Psoas muscle (tissue), 8 donors: ENCODE data around the gene MTFR1L. TPM values are rescaled to one million over a fixed set of nuclear protein-coding genes. Genes with fewer than 3 reads are reported as not detected.

ENCODE experiments used
- ATAC-seq, 4 donors: fragments of 200-7000 bp; cut with Tn5 transposase; one replicate each; pipeline ENCODE4 v1.9.1; 2020; ENCODE audit warnings: moderate library complexity in 3 of 4, mild to moderate bottlenecking in 2 of 4
- DNase-seq, 2 donors: peaks; one replicate each; pipeline ENCODE4 v3.0.0-alpha.2; 2020
- H3K27ac ChIP-seq: fragments of 200-600 bp; one replicate; pipeline ENCODE4 v1.8.0; 2022
- H3K27me3 ChIP-seq, 3 donors: fragments of 200-600 bp in 1 of 3; one replicate each; pipeline versions ENCODE4 v1.6.1 to v1.8.0; 2013 to 2022; ENCODE audit warnings: low read length in 2 of 3, mild to moderate bottlenecking in 2 of 3, moderate library complexity in 1 of 3; ENCODE audit not compliant: insufficient read depth in 3 of 3
- H3K36me3 ChIP-seq, 2 donors: fragments of 200-600 bp in 1 of 2; one replicate each; pipeline versions ENCODE4 v1.6.1 to v1.8.0; 2013 to 2022; ENCODE audit warnings: low read depth in 1 of 2, mild to moderate bottlenecking in 1 of 2, moderate library complexity in 1 of 2; ENCODE audit not compliant: insufficient read depth in 1 of 2
- H3K4me1 ChIP-seq: fragments of 200-600 bp; one replicate; pipeline ENCODE4 v1.8.0; 2022
- H3K4me3 ChIP-seq: fragments of 200-600 bp; one replicate; pipeline ENCODE4 v1.8.0; 2022; ENCODE audit warnings: mild to moderate bottlenecking
- H3K9me3 ChIP-seq: fragments of 200-600 bp; one replicate; pipeline ENCODE4 v1.8.0; 2022
- WGBS, 3 donors: extraction: QIAGEN DNeasy Blood & Tissue Kit; methylation state at CpG; one replicate each; pipeline versions ENCODE4 v1.1.6 to v1.1.7; 2013; 5-methylcytosine and 5-hydroxymethylcytosine counted together
- intact Hi-C, 2 donors: fragments of 100-400 bp; cut with DNase I; formaldehyde crosslinking; loops; one replicate each; pipeline versions ENCODE4 v1.11.0 to v1.14.2; 2022
- polyA plus RNA-seq, 3 donors: library from polyadenylated mRNA; stranded (reverse); fragments of 200-250 nt; gene quantifications; one replicate each; pipeline ENCODE4 v1.2.3, GENCODE V29; 2013
- total RNA-seq, 4 donors: library from RNA; stranded (reverse); fragmentation: NEBNext Ultra II Directional in 2 of 4; extraction: Animal tissue kit (Norgen Biotek cat#: 25700) in 2 of 4; gene quantifications; one replicate each; pipeline versions ENCODE4 v1.2.1 to v1.2.4, GENCODE V29; 2021 to 2023
- TF ChIP-seq, protein P1 (sequence below): fragments of 200-600 bp; IDR thresholded peaks from one replicate; pipeline ENCODE4 v1.8.0; 2022; ENCODE audit warnings: antibody characterized with exemption
- donor health status: healthy with polysubstance abuse.
- donor health status: DM: no; HTN: no; CAD: no; lungs with moderate emphysema.
- donor health status: Bipolar disorder and iron deficiency.
- donor health status: healthy.
- donor health status: DM: yes; HTN: yes; CAD: no.
- donor health status: DM: no; HTN: no; CAD: no.
- donor health status: DM: no; HTN: no; CAD: no.
- donor health status: DM: yes; HTN: yes; CAD: no.

Gene MTFR1L
- total and polyA plus RNA-seq, 7 donors: 85.2 to 135 (median 99.2) TPM

DNA sequence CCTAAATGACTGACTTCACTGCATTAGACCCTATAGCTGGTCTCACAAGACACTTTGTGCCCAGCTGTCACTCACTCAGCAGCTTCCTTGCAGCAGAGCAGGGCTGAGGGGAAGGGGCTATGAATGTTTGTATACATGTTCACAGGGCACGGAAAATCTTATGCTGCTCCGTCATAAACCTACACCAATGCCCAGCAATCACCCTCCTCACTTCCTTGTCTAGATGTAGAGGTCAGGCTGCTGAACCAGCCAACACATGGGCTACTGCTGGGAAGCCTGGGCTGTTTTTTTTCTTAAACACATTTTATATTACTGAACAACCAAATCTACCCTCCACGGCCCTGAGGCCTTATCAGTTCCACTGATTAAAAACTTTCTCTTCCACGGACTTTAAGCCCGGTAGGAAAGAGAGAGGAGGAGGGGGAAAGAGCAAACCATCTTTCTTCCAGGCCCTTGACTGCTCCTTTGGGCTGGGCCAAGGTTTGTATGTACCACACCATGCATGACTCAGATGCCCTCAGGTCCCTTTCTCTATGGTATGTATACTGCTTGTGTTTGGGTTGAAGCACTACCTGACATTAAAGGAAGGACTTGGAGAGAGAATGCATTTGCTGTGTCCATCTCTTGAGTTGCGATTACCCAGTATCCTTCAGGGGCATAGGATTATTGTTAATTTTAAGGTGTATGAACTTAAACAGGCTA is 12.7 kb downstream of the MTFR1L start:
- 84 to 93% (median 90%) methylated on average over 6 of the region's 6 CpGs for WGBS, 3 donors
- ATAC-seq: no peak
- intact Hi-C loops: no loop called here
- no peak overlapping the region for H3K27ac ChIP-seq
- no peaks in the 10 kb centered on the region for H3K27me3 ChIP-seq
- H3K9me3 ChIP-seq: no peaks in the 10 kb centered on the region
- DNase-seq: no peak
- no peak overlapping the region for H3K4me3 ChIP-seq
- TF ChIP-seq, protein P1, sequence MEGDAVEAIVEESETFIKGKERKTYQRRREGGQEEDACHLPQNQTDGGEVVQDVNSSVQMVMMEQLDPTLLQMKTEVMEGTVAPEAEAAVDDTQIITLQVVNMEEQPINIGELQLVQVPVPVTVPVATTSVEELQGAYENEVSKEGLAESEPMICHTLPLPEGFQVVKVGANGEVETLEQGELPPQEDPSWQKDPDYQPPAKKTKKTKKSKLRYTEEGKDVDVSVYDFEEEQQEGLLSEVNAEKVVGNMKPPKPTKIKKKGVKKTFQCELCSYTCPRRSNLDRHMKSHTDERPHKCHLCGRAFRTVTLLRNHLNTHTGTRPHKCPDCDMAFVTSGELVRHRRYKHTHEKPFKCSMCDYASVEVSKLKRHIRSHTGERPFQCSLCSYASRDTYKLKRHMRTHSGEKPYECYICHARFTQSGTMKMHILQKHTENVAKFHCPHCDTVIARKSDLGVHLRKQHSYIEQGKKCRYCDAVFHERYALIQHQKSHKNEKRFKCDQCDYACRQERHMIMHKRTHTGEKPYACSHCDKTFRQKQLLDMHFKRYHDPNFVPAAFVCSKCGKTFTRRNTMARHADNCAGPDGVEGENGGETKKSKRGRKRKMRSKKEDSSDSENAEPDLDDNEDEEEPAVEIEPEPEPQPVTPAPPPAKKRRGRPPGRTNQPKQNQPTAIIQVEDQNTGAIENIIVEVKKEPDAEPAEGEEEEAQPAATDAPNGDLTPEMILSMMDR: no peak
- no peaks in the 10 kb centered on the region for H3K4me1 ChIP-seq
- H3K36me3 ChIP-seq: peaks cover 27 to 86% of the 10 kb centered on the region in 2 donors

- peaks cover 27 to 79% of the 10 kb centered on the region in 2 donors for H3K36me3 ChIP-seq
- DNase-seq: no peak
- WGBS, 3 donors: 96 to 99% (median 96%) methylated on average over 5 of the region's 5 CpGs
- no peak overlapping the region for H3K4me3 ChIP-seq
- TF ChIP-seq, protein P1: no peak
- ATAC-seq: no peak
- H3K4me1 ChIP-seq: no peaks in the 10 kb centered on the region
- H3K27me3 ChIP-seq: no peaks in the 10 kb centered on the region
- intact Hi-C loops: no loop called here
- H3K9me3 ChIP-seq: no peaks in the 10 kb centered on the region
- H3K27ac ChIP-seq: no peak overlapping the region
Measured at GRCh38 chr1:25833158-25833557, 13.4 kb downstream of the MTFR1L start.

DNA sequence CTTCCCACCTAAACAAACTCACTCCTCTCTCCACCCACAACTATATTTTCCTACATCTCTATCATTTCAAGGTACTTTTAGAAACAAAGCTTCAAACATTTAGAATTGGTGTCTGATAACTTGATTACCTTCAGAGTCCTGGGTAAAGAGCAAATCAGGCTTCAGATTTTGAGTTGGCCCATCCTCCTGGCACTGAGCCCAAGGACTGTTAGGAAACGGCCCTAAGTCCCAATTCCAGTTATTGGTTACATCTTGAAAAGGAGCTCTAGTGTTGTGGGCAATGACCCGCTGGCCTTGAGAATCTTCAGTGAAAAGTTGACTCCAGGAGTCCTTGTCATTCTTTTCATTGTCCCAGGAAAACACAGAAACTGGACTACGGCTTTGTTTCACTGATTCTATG is 15.1 kb downstream of the MTFR1L start:
- TF ChIP-seq, protein P1: no peak
- ATAC-seq (no peak), DNase-seq (no peak)
- 62 to 75% (median 66%) methylated on average over 3 of the region's 3 CpGs for WGBS, 3 donors
- Histone ChIP-seq H3K36me3 (peaks cover 20 to 62% of the 10 kb centered on the region in 2 donors), H3K4me3 (no peak overlapping the region), H3K9me3 (no peaks in the 10 kb centered on the region), H3K27ac (no peak overlapping the region), H3K27me3 (no peaks in the 10 kb centered on the region), H3K4me1 (no peaks in the 10 kb centered on the region)
- intact Hi-C loops: no loop called here

- intact Hi-C loops: no loop called here
- H3K36me3 ChIP-seq: peaks cover 12 to 44% of the 10 kb centered on the region in 2 donors
- H3K27ac ChIP-seq: no peak overlapping the region
- H3K4me1 ChIP-seq: no peaks in the 10 kb centered on the region
- ATAC-seq (no peak), DNase-seq (no peak)
- WGBS, 3 donors: 63 to 68% (median 64%) methylated on average over 3 of the region's 3 CpGs
- no peaks in the 10 kb centered on the region for H3K9me3 ChIP-seq
- no peak overlapping the region for H3K4me3 ChIP-seq
- TF ChIP-seq, protein P1: no peak
- H3K27me3 ChIP-seq: no peaks in the 10 kb centered on the region
Measured at GRCh38 chr1:25836695-25837094, 16.9 kb downstream of the MTFR1L start.
